Kidney epithelial cell (primary cell): ENCODE data around the gene ETS2. TPM values are rescaled to one million over a fixed set of nuclear protein-coding genes. Genes with fewer than 3 reads are reported as not detected.

Experiments used
- DNase-seq: peaks from one replicate; pipeline ENCODE4 v3.0.0-alpha.2; 2010; ENCODE audit warnings: low read depth
- H3K27me3 ChIP-seq: 2 replicates; pipeline ENCODE4 v1.6.0; 2011; ENCODE audit warnings: low read length; ENCODE audit not compliant: control insufficient read depth, insufficient read depth
- H3K36me3 ChIP-seq: 2 replicates; pipeline ENCODE4 v1.5.1; 2011; ENCODE audit warnings: low read length; ENCODE audit not compliant: control insufficient read depth, insufficient read depth
- H3K4me3 ChIP-seq: 2 replicates; pipeline ENCODE4 v1.5.1; 2011; ENCODE audit warnings: low read depth, mild to moderate bottlenecking, control low read depth, low read length
- total RNA-seq: library from RNA; depleted of rRNA; stranded (reverse); fragments of >200 nt; gene quantifications from 2 replicates; pipeline ENCODE4 v1.2.3, GENCODE V29; 2015
- TF ChIP-seq, protein P1 (sequence below): IDR thresholded peaks from 2 replicates; pipeline ENCODE4 v1.5.1; 2011; ENCODE audit warnings: mild to moderate bottlenecking, moderate library complexity, low read length, control low read depth, inconsistent platforms; ENCODE audit not compliant: insufficient read depth, poor library complexity, severe bottlenecking

The ETS2 gene
- total RNA-seq, 1 donor from 2014 or later = 41.2 TPM

GRCh38 chr21:38837806-38838461 is 32.2 kb downstream of the ETS2 start:
- H3K36me3 ChIP-seq = no peaks in the 10 kb centered on the region
- DNase-seq = no peak
- H3K27me3 ChIP-seq = no peaks in the 10 kb centered on the region
- TF ChIP-seq, protein P1, sequence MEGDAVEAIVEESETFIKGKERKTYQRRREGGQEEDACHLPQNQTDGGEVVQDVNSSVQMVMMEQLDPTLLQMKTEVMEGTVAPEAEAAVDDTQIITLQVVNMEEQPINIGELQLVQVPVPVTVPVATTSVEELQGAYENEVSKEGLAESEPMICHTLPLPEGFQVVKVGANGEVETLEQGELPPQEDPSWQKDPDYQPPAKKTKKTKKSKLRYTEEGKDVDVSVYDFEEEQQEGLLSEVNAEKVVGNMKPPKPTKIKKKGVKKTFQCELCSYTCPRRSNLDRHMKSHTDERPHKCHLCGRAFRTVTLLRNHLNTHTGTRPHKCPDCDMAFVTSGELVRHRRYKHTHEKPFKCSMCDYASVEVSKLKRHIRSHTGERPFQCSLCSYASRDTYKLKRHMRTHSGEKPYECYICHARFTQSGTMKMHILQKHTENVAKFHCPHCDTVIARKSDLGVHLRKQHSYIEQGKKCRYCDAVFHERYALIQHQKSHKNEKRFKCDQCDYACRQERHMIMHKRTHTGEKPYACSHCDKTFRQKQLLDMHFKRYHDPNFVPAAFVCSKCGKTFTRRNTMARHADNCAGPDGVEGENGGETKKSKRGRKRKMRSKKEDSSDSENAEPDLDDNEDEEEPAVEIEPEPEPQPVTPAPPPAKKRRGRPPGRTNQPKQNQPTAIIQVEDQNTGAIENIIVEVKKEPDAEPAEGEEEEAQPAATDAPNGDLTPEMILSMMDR = no peak
- H3K4me3 ChIP-seq = no peak overlapping the region

GRCh38 chr21:38838598-38839327 is 33.0 kb downstream of the ETS2 start:
- TF ChIP-seq, protein P1 = no peak
- Histone ChIP-seq H3K27me3 (no peaks in the 10 kb centered on the region), H3K4me3 (no peak overlapping the region), H3K36me3 (no peaks in the 10 kb centered on the region)
- no peak for DNase-seq

GRCh38 chr21:38839328-38840286 is 33.9 kb downstream of the ETS2 start:
- H3K27me3 ChIP-seq = no peaks in the 10 kb centered on the region
- TF ChIP-seq, protein P1 = no peak
- H3K36me3 ChIP-seq = no peaks in the 10 kb centered on the region
- DNase-seq = peak; percentile 56
- H3K4me3 ChIP-seq = no peak overlapping the region

DNA sequence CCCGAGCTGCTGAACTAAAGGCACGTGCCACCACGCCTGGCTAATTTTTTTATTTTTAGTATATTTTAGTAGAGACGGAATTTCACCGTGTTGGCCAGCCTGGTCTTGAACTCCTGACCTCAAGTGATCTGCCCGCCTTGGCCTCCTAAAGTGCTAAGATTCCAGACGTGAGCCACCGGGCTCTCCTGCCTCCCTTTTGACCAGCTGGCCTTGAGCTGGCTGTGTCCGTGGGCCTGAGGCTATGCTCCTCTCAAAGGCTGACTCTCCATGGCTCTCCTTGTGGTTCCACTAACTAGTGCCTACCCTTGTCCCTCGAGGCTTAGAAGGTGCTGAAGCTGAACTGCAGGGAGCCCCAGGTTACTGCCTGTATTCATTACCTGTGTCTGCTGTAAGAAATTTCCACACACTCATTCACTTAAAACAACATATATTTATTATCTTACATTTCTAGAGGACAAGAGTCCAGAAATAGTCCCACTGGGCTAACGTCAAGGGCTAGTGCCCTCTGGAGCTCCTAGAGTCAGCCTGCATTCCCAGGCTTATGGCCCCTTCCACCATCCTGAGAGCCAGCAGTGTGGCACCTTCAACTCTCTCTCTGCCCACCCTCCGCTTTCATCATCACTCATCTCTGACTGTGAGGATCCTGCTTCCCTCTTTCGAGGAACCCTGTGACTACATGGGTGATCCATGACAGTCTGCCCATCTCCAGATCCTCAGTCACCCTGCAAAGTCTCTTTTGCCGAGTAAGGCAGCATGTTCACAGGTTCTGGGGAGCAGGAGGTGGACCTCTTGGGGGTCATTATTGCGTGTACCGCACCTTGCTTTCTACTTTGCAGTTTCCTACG is 34.9 kb downstream of the ETS2 start:
- Histone ChIP-seq H3K27me3 (no peaks in the 10 kb centered on the region), H3K4me3 (no peak overlapping the region), H3K36me3 (no peaks in the 10 kb centered on the region)
- TF ChIP-seq, protein P1 = no peak
- no peak for DNase-seq

DNA sequence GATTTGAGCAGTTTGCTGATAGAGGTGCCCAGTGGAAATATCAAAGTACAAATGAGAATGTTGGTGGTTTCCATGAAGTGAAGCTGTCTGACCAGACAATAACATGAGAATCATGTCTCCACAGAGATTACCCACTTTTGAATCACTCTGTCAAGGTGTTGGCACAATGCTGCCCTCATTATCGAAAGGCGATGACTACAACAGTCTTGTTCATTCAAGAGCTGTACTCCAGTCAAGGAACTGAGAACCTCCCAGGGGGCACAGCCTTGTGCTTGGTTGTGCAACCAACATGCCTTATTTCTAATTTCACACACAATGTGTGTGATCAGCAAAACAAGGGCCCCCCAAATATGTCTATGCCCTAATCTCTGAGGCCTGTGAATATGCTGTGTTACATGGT is 35.7 kb downstream of the ETS2 start:
- Histone ChIP-seq H3K36me3 (no peaks in the 10 kb centered on the region), H3K27me3 (no peaks in the 10 kb centered on the region), H3K4me3 (no peak overlapping the region)
- TF ChIP-seq, protein P1 = no peak
- DNase-seq = no peak
